CD4-positive, alpha-beta T cell treated with Interleukin-17A for 4 hours (primary cell): ENCODE data around the gene PTF1A.
"Not testable (repeated sequence)": the region's sequence is repeated elsewhere in the genome, so short reads cannot be mapped to it uniquely, and the experiment has no call there.

Experiments used
- DNase-seq: peaks from one replicate; pipeline ENCODE4 v3.0.0-alpha.2; 2020; ENCODE audit warnings: mixed read lengths

PTF1A gene

DNA sequence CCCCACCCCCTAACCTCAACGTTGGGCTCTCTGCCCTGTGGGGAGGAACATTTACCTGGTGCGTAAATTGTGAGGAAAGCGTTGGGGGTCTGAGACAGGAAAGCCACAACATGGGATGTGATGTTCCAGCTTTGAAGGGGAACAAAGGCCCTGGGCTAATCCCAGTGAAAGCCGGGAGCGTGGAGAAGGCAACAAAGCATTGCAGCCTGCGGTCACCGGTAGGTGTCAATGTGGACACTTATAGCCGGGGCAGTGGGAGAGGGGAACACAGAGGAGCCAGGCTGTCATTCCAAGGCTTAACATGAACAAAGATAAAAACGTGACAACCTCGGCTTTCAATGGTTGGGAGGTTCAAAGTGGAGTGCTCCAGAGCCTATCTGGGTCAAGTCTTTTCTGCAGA is 12.7 kb downstream of the PTF1A start:
- no peak for DNase-seq

DNA sequence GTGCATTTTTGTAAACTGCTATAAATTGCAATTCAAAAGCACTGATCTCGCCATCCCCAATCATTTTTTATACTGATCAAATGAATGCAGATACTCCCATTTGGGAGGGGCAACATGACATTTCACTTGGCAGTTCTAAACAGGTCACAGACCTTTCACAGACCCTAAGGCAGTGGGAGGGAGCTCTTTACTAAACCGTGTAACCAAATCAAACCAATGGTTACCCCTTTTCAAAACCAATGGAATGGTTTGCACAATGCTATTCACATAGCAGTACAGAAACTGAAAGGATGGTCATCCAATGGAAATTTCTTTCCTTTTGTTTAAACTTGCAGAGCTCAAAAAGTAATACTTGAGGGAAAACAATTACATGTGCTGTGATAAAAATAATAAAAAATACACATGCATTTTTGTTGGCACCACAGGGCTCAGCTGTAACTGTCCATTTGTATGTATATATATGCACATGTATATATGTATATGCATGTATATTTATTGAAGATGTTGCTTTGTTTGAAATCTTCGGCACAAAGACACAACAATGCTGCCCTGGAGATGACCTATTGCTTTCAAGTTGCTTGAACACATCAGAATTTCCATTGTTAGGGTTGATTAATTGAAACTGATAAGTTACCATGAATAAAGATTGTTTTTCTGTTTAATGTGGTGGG is 14.0 kb downstream of the PTF1A start:
- no peak for DNase-seq

DNA sequence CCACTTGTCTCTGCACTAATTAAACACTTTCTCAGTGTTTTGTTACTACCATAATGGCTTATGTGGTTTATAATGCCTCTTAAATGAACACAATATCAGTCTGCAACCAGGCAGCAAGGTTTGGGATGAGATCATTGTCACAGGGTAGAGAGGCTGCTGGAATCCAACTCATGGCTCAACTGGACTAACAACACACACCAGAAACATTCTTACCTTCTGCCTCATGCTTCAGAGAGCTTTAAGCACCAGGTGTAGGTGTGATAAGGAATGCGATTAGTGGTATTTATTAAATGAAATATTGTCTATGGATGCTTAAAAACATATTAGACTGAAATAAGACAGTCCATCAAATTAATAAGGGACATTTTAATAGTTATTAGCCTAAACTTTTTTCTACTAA is 25.4 kb downstream of the PTF1A start:
- no peak for DNase-seq

DNA sequence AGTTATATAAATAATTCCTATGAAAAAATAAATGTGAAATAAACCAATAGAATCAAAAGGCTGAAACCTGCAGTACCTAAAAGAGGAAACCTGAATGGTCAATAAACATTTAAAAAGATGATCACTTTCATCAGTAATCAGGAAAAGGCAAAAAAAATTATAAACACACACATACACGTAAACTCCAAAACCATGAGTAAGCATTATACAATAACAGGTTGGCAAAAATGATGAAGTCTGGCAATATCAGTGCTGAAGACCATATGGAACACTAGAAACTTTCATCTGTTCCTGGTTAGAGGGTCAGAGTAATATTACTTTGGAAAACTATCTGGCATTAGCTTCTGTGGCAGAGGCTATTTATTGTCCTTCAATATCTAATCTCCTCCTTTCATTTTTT is 38.5 kb downstream of the PTF1A start:
- DNase-seq = no peak

DNA sequence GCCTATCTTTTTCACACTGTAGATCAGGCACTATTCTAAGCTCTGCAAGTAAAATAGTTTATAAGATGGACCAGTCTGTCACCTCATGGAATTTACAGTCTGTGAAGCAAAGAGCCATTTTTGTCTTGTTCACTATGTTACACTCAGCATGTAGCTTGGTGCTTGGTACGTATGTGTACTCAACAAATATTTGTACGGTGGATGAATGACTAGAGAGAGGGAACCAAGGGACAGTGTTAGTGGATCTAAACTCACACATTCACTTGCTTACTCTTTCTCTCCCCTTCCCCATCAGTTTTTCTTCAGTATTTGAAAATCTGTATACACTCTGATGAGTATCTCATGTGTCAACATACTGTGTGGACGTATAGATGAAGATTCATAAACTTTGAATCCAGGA is 45.9 kb downstream of the PTF1A start:
- DNase-seq = no peak

DNA sequence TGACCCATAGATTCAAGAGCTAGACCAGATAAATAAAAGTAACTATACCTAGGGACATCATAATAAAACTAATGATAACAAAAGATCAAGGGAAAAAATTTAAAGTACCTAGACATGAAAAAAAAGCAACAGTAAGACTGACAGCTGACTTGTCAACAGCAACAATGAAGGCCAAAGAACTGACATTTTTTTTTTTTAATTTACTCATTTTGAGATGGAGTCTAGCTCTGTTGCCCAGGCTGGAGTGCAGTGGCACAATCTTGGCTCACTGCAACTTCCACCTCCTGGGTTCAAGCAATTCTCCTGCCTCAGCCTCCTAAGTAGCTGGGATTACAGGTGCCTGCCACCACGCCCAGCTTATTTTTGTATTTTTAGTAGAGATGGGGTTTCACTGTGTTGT is 49.7 kb downstream of the PTF1A start:
- not testable (repeated sequence) for DNase-seq
